T-helper 1 cell treated with Interleukin-12 subunit alpha and Interleukin-12 subunit beta and Interleukin-4 antibody, amounts not matched to agents 30 ng/mL and 1 ng/mL, for 36 hours (primary cell): Measurements from ENCODE around the gene MPDZ. TPM values are rescaled to one million over a fixed set of nuclear protein-coding genes. Genes with fewer than 3 reads are reported as not detected.

Experiments
- intact Hi-C: fragments of 100-400 bp; cut with micrococcal nuclease; formaldehyde crosslinking; loops from one replicate; pipeline ENCODE4 v1.15.1; 2024
- total RNA-seq: library from RNA; stranded (reverse); gene quantifications from 2 replicates; pipeline ENCODE4 v1.2.3, GENCODE V29; 2022

MPDZ gene
- total RNA-seq, 1 donor from 2014 or later: not detected

DNA sequence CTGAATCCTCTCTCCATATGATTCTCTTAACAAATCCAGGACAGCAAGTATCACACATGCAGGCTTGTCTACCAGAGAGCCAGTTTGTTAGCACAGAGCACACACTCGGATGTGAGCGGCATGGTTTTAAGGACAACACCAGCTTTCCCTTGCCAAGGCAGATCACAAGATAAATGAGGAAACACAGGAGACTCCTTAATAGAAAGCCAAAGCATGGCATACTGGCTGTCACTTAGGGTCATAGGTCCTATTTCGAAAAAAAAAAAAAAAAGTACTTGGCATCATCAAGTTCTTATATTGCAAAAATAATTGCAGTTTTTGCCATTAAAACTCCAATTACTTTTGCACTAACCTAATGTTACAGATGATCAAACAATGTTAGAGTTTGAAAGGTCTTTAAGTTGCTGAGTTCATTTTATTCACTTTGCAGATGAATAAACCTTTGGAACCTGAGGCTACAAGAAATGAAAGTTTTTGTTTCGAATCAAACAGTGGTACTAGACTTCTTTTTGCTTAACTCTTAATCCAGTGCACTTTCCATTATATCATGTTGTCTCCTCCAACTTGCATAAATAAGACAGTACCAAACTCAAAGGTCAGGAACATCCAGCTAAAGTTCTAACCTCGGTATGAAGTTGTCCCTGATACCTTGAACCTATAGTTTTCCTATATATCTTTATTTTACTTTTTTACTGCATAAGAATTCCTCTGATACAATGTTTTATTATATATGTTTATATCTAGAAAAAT is 138.5 kb downstream of the MPDZ start:
- intact Hi-C loops: no loop called here

DNA sequence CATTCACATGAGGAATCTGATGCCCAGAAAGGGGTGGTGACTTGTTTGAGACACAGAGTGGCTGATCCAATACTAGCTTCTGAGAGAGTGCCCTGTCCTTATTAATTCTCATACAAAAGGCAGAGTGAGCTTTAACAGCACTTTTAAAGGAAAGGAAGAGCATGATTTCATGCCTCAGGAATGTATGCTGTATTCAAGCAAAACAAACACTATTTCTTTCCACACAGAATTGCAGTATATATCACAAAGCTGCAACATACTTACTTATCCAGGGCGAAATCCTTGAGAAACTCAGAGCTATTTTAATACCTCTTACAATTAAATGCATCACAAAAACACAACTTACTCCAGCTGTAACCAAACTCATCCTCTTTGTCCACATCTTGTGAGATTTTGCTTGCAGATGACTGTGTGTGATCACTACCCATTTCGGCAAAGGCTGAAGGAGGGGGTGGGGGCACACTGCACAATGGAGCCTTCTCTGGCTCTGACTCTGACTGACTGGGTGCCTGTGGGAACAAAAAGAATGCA is 139.8 kb downstream of the MPDZ start:
- intact Hi-C loops: no loop called here

DNA sequence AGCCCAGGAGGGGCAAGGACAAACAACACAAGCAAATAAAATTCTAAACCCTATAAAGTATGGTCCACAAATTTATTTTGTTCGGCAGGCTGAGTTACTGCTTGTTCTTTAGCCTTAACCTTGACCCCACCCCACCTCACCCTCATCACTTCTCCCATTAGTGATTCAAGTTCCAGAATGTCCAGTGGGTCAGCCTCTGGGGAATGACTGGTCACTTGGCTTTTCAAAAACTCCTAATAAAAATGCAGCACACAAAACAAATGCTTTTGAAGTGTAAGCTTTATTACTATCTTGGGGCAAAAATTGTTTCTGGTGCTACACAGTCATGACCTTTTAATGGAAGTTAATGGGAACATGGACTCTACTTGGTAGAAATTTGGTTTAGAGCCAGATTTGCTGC is 142.1 kb downstream of the MPDZ start:
- intact Hi-C loops: no loop called here

DNA sequence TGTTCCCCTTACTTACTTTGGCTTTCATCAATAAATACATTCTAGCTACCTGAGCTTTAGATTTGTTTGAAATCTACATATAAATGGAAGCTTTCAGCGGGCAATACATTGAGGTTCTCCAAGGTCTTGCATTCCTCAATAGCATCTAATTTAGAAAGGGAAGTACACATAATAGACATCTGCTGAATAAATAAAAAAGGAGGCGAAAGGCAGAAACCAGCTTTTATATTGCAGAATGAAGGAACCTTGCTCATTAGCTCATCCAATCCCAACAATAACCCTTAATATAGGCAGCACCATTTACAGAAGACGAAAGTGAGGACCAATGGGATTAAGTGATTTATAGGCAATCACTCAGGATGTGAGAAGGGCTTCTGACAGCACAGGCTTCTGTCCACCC is 147.5 kb downstream of the MPDZ start:
- intact Hi-C loops: no loop called here

DNA sequence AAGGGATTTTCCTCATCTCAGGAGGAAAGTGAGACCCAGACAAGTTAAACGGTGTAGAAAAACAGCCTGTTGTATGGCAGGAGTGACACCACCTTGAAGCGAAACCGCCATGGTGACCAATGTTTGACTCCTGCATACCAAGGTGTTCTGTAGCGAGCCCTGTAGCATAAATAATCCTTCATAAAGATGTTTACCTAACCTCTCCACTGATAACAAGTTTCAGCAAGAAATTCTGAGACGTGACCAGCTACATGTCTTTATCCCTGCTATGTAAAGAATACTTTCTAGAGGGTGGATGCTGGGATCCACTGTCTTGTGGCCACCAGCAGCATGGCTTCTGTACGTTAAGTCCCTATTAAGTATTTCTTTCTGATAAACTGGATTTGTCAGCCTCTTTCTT is 148.1 kb downstream of the MPDZ start:
- intact Hi-C loops: no loop called here

DNA sequence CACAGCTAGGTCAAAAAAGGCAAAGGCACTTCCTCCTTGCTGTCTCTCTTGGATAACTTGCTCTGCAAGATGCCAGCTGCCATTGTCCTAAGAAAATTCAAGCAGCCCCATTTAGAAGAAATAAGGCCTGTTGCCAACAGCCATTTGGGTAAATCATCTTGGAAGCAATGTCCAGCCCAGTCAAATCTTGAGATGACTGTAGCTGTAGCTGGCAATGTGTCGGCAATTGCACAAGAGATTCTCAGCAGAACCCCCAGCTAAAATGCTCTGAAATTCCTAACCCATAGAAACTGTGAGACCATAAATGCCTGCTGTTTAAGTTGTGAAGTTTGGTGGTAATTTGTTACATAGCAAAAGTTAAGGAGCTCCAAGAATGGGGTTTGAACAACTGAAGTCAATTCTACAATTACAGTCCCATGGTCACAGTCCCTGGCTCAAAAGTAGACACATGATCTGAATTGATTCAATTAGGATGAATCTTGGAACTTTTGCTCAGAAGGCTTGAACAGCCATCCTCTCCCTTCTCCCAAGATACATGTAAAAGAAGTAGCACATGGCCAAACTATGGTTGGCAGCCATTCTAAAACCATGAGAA is 151.1 kb downstream of the MPDZ start:
- intact Hi-C loops: no loop called here

DNA sequence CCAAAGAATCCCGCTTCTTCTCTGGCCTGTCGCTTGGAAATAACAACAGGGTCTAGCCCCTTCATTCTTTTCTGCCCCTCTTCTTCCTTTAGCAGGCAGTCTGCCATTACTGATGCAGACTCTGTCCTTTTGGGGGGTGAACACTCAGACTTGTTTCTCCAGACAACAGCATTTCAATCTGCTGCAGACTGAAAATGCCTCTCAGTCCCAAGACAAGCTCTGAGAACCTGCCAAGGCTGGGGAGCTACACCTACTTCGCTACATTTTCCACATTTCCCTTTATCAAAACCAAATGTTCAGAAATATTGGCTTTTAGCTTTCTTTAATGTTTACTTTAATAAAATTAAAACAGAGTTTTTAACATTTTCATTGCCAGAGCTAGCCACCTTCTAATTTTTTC is 152.4 kb downstream of the MPDZ start:
- intact Hi-C loops: no loop called here

DNA sequence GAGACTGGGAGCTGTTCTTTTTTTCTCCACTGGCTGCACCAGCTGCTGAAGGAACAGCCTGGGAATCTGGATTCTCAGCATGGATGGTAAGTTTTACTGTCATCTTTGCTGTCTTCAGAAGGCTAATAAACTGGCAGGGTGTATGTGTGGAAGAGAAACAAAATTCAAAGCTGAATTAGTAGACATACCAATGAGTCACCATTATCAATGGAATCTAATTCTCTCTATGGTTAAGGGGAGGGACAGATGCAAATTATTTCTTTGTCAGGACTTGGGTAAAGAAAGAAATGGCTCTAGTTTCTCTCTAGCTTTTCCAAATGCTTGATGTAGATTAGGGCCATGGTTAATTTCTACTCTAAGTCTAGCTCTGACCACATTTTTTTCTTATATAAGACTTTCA is 154.2 kb downstream of the MPDZ start:
- intact Hi-C loops: no loop called here

DNA sequence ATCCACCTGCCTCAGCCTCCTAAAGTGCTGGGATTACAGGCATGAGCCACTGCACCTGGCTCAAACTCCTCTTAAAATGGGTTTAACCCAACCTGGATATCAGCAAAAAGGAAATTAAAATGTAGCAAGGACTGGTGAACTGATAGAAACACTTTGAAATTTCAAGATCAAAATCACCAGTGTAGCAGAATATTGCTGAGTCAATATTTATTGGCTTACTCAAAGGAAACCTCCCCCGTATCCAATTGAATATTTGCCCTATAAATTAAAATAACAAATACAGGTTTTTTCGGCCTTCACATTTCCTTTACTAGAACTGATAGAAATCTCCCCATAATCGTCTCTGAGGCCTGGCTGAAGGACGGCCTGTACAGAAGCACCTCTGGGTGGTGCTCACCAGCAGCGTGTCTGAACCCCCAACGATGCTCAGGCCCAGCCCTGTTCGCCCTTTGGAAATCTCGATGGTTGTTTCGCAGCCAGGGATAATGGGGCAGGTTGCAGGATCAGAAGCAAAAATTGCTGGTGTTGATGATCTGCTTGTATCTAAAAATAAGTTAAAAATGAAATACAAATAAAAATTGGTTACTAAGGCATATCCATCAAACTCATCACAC is 156.6 kb downstream of the MPDZ start:
- intact Hi-C loops: no loop called here

DNA sequence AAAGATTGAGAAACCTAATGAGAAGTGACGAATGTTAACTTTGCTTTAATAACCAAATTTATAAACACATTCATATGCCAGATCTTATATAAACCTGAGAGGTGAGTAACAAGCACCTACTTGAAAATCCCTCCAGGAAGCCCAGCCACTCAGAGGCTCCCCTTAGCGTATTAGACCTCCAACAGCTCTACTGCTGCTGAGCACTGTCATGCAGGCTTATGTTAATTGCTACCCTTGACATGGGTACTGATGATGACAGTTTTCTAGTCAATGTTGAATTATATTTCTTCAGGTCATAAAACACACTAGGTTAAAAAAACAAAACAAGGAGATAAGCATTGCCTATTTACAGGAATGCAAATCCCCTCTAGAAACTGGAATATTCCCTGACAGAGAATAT is 161.2 kb downstream of the MPDZ start:
- intact Hi-C loops: no loop called here

DNA sequence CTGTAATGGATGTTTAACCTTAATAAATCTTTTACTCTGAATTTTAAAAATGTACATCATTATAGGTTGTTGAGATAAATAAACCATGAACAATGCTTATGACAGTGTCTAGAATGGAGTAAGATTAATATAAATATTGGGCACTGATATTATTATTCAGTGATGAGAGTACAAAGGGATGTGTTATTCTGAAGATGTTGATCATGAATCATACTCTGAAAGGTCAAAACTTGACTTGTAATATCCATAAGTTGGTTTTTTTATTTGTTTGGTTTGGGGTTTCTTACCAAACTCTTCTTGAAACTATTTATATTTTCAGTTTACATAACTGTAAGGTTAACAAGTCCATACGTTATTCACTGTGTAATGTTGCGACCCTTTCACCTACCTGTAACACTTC is 163.2 kb downstream of the MPDZ start:
- intact Hi-C loops: no loop called here

DNA sequence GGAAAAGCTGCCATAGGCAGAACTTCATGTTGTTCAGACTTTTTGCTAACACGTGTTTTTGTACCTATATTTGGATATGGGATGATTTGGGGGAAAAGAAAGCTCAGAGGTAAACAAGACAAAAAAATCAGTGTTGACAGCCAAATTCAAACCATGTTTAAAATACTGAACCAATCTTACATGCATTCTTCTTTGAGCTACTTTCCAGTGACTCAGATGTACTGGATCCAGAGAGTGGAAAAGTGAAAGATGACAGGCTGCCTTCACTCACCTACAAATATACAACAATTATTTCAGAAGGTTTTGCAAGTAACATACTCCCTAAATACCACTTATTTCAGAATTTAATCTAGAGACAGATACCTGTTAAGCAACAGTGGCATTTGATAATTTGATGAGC is 165.7 kb downstream of the MPDZ start:
- intact Hi-C loops: no loop called here

DNA sequence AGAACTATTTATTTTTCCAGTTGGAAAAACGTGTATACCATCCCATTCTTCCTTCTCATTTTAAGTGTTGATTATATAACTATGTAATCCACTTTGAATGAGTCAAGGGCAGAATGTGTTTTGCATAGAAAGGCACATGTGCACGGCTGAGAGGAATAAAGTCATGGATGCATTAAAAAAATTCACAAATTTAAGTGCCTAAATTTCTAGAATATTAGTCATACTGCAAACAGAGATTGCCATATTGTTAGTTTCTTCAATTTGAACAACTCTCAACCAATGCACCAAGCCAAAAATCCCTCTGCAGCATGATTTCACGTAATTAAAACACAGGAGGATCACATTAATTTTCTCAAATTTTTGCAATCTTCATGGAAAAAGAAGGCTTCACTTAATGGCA is 166.3 kb downstream of the MPDZ start:
- intact Hi-C loops: no loop called here

DNA sequence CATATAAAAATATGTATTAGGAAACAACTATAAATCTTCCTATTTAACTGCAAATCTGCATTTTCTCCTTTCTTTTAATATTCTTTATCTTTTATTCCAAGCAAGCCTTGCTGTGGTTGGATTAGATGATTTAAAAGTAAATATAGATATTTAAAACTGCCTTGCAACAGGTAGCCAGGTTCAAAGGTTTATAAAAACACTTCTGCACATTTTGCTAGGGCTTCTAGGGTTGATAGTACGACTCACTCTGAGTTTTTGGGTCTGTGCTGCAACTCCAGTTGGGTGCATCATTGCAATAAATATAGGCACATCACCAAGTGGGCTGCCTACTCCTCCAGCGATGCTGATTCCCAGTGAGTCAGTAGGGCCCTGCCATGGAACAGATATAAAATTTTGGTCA is 167.7 kb downstream of the MPDZ start:
- intact Hi-C loops: no loop called here

DNA sequence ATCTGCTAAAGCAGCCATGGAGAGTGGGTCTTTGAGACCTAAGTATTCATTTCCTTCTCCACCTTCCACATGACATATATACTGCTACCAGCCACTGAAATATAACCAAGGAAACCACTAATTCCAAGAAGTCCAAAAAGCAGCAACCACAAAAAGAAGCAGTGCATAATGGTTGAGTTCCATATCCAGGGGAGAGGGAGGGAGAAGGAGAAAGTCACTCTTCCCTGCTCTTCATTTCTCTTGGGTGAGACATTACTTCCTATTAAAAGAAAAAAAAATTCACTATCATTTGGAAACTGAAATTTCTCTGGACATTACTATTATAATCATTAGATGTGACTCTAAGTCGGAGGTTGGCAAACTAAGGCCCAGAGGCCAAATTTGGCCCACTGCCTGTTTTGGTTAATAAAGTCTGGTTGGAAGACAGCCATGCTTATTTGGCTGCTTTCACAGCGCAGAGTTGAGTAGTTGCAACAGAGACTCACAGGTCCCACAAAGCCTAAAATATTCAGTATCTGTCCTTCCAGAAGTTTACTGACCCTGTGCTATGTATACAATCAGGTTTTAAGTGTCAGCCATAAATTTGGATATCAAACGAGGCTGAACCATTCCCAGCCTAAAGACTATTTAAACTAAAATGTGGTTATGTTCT is 168.6 kb downstream of the MPDZ start:
- intact Hi-C loops: no loop called here

DNA sequence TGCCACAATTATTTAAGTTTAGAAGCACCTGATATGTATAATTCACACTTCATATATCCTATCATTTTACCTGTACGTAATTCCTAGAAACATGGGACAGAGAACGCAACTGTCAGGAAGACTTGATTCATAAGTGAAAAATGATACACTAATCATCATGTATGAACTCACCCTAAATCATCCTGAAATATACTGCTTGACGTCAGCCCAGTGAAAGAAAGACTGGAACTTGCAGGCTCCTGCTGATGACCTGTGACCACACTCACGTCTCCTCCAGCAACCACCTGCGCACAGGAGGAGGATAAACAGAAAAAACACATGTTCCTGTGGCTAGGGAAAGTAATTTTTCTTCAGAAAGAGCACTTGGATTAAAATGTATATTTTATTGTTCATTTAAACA is 169.7 kb downstream of the MPDZ start:
- intact Hi-C loops: no loop called here

DNA sequence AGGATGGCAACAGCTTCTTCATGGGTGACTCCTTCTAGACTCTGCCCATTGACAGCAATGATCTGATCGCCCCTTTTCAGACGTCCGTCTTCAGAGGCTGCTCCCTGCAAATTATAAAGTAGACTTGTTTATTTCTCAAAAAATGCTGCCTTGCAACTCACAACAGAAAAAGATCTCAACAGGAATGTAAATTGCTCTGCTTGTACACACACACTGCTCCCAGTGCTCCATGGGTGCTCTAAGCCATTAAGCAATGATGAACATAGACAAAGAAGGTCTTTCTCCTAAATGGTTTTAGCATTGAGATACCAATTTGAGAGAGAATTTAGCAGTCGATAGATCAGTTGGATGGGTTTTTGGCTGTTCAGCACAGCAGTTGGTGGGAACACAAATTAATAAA is 172.5 kb downstream of the MPDZ start:
- intact Hi-C loops: no loop called here

DNA sequence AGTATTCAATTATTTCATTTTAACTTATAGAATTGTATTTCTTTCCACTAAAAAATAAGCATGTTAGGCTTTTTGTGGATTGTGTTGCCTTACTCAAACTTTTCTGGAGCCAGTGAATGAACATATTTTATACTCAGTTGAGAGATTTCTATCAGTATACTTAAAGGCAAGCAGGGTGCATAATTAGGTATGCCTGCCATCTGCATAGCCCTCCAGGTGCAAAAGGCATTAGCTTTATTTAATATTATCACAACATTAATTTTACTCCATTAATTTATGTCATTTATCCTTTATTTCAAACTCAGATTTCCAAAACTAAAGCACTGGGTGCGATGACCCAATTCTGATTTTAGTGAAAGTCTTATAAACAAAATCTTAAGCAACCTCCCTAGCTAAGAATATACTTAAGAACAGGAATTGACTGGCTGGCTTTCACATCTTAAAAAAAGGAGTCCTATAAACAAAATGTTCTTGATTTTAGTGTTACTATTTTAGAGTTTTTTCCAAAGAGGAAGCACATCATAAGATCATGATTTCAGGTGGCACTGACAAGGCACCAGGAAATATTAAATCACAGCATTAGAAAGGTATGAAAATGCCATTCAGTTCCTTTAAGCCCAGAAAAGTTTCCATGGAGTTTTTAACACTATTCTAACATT is 178.4 kb downstream of the MPDZ start:
- intact Hi-C loops: no loop called here

DNA sequence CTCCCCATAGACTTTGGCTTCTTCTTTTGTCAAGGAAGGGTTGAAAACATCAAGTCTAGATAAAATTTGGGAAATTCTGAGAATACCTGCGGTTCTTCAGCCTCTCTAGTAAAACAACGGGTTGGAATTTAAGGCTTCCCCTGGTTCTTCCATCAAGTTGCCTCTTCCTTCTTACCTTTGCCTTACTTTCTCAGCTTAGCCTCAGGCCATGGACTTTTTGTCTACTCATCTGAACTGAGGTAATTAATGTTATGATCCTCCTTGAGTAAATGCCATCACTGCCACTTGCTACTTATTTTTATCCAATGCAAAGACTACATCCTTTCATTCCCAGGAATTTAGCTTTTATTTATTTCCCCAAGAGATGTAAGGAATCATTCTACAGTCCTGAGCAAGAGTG is 184.4 kb downstream of the MPDZ start:
- intact Hi-C loops: no loop called here

DNA sequence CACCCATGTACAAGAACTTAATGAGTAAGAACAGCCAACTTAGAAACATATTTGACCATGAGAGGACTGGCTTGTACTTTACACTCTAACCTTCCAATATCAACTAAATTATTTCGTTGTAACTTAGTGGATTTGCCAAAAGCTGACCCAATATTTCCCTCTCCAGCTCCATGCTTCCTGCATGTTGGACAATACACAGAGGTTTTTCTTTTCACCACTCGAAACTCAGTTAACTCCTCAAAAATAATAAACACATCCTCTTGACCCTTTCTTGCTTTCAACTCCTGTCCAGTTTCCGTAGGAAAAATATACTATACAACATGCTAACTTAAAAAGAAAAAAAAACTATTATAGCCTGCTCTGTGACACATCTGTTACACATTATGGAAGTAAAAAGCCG is 188.9 kb downstream of the MPDZ start:
- intact Hi-C loops: no loop called here

DNA sequence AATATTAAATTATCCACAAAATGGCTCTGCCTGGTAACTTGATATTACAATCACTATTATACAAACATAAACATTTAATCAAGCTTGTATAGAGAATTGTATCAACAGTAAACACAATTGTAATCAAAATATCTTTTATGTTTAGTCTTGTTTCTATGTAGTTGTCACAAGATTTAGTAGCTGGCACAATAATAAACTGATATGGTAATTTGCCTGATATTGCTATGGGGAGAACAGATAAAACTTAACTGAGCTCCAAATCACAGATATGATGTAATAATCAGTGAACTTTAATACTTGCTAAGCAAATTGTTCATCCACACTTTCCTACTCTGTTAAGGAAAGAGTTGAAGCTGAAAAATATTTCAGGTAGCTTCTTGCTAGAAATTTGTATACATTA is 189.8 kb downstream of the MPDZ start:
- intact Hi-C loops: loop anchor here (2.0 to 5.0 kb wide), 2 partner anchors 55 to 1263 kb away; no protein-coding TSS in a partner anchor
